Type B pancreatic cell (in vitro differentiated cells): Measurements from ENCODE around the gene COL9A3. TPM values are rescaled to one million over a fixed set of nuclear protein-coding genes. Genes with fewer than 3 reads are reported as not detected.

Experiments
- DNase-seq: peaks from one replicate; pipeline ENCODE4 v3.0.0; 2021; ENCODE audit warnings: mixed read lengths; ENCODE audit not compliant: unreplicated experiment; ENCODE audit errors: extremely low spot score
- H3K27ac Mint-ChIP-seq: 2 replicates; pipeline ENCODE4 v1.8.0; 2021; ENCODE audit warnings: mild to moderate bottlenecking, mixed read lengths
- H3K27me3 Mint-ChIP-seq: 2 replicates; pipeline ENCODE4 v1.8.0; 2021; ENCODE audit warnings: mixed read lengths
- H3K36me3 Mint-ChIP-seq: 2 replicates; pipeline ENCODE4 v1.8.0; 2021; ENCODE audit warnings: mixed read lengths
- H3K4me1 Mint-ChIP-seq: one replicate; pipeline ENCODE4 v1.8.0; 2021; ENCODE audit warnings: mixed read lengths; ENCODE audit not compliant: unreplicated experiment
- H3K4me3 Mint-ChIP-seq: 2 replicates; pipeline ENCODE4 v1.8.0; 2021; ENCODE audit warnings: mild to moderate bottlenecking, mixed read lengths
- H3K9me3 Mint-ChIP-seq: 2 replicates; pipeline ENCODE4 v1.8.0; 2021; ENCODE audit warnings: mixed read lengths
- CTCF ChIP-seq: fragments of 200-600 bp; sonication (generic); conservative IDR thresholded peaks from 2 replicates; pipeline ENCODE4 v1.5.0; 2021; ENCODE audit warnings: antibody characterized with exemption, mild to moderate bottlenecking
- total RNA-seq: library from RNA; stranded (reverse); gene quantifications from 2 replicates; pipeline ENCODE4 v1.2.1, GENCODE V29; 2021; ENCODE audit warnings: low replicate concordance

Gene COL9A3
- total RNA-seq, 1 donor from 2014 or later: 21.2 TPM

GRCh38 chr20:62831854-62832211 lies 15.0 kb downstream of the COL9A3 start:
- Mint-ChIP-seq H3K27me3 (no peaks in the 10 kb centered on the region), H3K9me3 (no peaks in the 10 kb centered on the region), H3K36me3 (no peaks in the 10 kb centered on the region), H3K4me3 (no peak overlapping the region), H3K4me1 (peaks cover 23% of the 10 kb centered on the region), H3K27ac (no peak overlapping the region)
- TF ChIP-seq CTCF: no peak
- DNase-seq: no peak

GRCh38 chr20:62832212-62832922 lies 15.5 kb downstream of the COL9A3 start:
- Mint-ChIP-seq H3K27ac (no peak overlapping the region), H3K4me1 (peaks cover 23% of the 10 kb centered on the region), H3K9me3 (no peaks in the 10 kb centered on the region), H3K4me3 (no peak overlapping the region), H3K36me3 (no peaks in the 10 kb centered on the region), H3K27me3 (no peaks in the 10 kb centered on the region)
- no peak for DNase-seq
- TF ChIP-seq CTCF: no peak

GRCh38 chr20:62832951-62833391 lies 16.1 kb downstream of the COL9A3 start:
- no peak for TF ChIP-seq CTCF
- Mint-ChIP-seq H3K4me1 (peaks cover 23% of the 10 kb centered on the region), H3K36me3 (no peaks in the 10 kb centered on the region), H3K4me3 (no peak overlapping the region), H3K27me3 (no peaks in the 10 kb centered on the region), H3K9me3 (no peaks in the 10 kb centered on the region), H3K27ac (no peak overlapping the region)
- DNase-seq: no peak

- no peak for TF ChIP-seq CTCF
- no peak for DNase-seq
- peaks cover 23% of the 10 kb centered on the region for H3K4me1 Mint-ChIP-seq
- no peak overlapping the region for H3K4me3 Mint-ChIP-seq
- H3K27me3 Mint-ChIP-seq: no peaks in the 10 kb centered on the region
- no peak overlapping the region for H3K27ac Mint-ChIP-seq
- no peaks in the 10 kb centered on the region for H3K36me3 Mint-ChIP-seq
- H3K9me3 Mint-ChIP-seq: no peaks in the 10 kb centered on the region
Observed at GRCh38 chr20:62834967-62835730, 18.3 kb downstream of the COL9A3 start.

GRCh38 chr20:62835931-62836861 lies 19.3 kb downstream of the COL9A3 start:
- Mint-ChIP-seq H3K27ac (no peak overlapping the region), H3K4me3 (no peak overlapping the region), H3K9me3 (no peaks in the 10 kb centered on the region), H3K27me3 (no peaks in the 10 kb centered on the region), H3K4me1 (peaks cover 26% of the 10 kb centered on the region), H3K36me3 (peaks cover 3% of the 10 kb centered on the region)
- no peak for TF ChIP-seq CTCF
- DNase-seq: peak; percentile 69
